Measurements from ENCODE around the gene LITAFD.

The LITAFD gene

GRCh38 chr16:8880839-8881510 is 1.2 kb upstream of the LITAFD start:
- DNase-seq (ENCODE audit: low spot score) = no peak
- no peak for TF ChIP-seq CTCF (IDR thresholded peaks at IDR 0.05; ENCODE audit: extremely low read depth, missing control alignments)

DNA sequence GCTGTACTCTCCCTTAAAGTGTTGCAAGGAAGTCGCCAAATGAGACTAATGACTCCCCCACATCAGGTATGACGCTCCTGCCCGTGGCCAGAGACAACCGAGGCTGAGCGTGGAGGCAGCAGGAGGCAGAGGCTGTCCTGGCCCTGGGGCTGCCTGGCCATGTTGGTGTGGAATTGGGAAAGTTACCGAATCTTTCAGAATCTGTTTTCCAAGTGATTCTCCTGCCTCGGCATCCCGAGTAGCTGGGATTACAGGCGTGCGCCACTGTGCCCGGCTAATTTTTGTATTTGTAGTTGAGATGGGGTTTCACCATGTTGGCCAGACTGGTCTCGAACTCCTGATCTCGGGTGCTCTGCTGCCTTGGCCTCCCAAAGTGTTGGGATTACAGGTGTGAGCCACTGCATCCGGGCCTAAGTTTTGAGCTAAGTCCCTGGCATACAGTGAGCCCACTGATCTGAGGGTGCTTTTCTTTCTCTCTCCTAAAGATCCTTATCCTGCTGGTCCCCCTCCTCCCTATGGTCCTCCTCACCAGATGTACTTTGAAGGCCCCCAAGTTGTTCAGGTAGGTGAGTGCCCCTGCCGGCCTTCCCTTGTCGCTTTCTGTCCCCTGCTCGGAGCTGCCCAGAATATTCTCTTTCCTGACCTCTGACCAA is 700 bp downstream of the LITAFD start:
- DNase-seq (ENCODE audit: low spot score) = no peak
- no peak for TF ChIP-seq CTCF (IDR thresholded peaks at IDR 0.05; ENCODE audit: extremely low read depth, missing control alignments)

GRCh38 chr16:8885674-8886592 is 3.8 kb downstream of the LITAFD start:
- DNase-seq (ENCODE audit: low spot score) = no peak
- TF ChIP-seq CTCF (IDR thresholded peaks at IDR 0.05; ENCODE audit: extremely low read depth, missing control alignments) = no peak

- DNase-seq (ENCODE audit: low spot score) = no peak
- no peak for TF ChIP-seq CTCF (IDR thresholded peaks at IDR 0.05; ENCODE audit: extremely low read depth, missing control alignments)
These were observed 4.7 kb downstream of the LITAFD start for GRCh38 chr16:8886593-8887430.

DNA sequence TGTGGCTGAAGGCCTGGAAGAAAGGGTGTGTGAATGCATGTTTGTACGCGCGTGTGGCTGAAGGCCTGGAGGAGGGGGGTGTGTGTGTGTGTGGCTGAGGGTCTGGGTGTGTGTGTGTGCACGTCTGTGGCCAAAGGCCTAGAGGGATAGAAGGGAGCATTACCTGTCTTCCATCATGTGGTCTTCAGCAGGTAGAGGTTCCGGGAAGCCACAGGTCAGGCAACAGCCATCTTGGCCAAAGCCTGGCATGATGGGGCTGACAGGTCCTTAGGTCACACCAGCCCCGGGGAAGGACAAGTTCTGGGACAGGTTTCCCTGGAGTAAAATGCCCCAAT is 5.2 kb downstream of the LITAFD start:
- no peak for TF ChIP-seq CTCF (IDR thresholded peaks at IDR 0.05; ENCODE audit: extremely low read depth, missing control alignments)
- DNase-seq (ENCODE audit: low spot score) = no peak

DNA sequence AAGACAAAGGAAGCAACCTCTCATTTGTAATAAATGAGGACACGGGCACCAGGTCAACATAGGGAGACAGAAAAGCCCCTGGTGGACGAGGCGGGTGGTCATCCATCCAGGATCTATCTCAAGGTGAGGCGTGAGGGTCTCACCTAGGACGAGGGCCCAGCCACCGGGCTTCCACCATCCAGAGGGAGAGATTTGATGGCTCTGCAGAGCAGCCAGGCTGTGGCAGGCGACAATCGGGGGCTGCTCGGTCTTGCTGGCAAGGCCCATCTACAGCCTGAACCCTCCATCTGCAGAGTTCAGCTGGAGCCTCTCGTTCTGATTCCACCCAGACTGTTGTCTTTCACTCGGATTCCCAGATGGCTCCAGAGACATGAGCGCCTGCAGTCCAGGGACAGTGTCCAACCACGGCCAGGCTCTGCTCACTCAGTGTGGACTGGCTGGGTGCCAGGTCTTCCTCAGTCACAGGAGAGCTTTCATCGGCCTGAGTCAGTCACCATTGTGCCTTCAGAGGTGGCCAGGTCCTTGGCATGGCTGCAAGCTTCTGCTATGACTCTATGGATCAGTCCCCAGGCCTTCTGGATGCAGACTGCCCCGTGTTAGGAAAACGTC is 5.9 kb downstream of the LITAFD start:
- DNase-seq (ENCODE audit: low spot score) = no peak
- TF ChIP-seq CTCF (IDR thresholded peaks at IDR 0.05; ENCODE audit: extremely low read depth, missing control alignments) = no peak

Measured in GM20000 (cell line).